GM21786 (cell line): Measurements from ENCODE around the gene CRYAA.
"Not testable (repeated sequence)": the region's sequence is repeated elsewhere in the genome, so short reads cannot be mapped to it uniquely, and the experiment has no call there.

ENCODE experiments used
- ATAC-seq: cut with Tn5 transposase; IDR thresholded peaks from one replicate; pipeline ENCODE4 v1.9.1; 2021; ENCODE audit not compliant: unreplicated experiment

Gene CRYAA

GRCh38 chr21:43168708-43169107 is at the start of gene CRYAA:
CRYAA (plus strand) TSS chr21:43169008; CDS start chr21:43169100, 92 bp downstream.
- not testable (repeated sequence) for ATAC-seq

- ATAC-seq = not testable (repeated sequence)
Measured at GRCh38 chr21:43130094-43130493, 38.7 kb upstream of the CRYAA start.

GRCh38 chr21:43134520-43134919 is 34.3 kb upstream of the CRYAA start:
- ATAC-seq = not testable (repeated sequence)

- ATAC-seq = not testable (repeated sequence)
Measured at GRCh38 chr21:43138944-43139343, 29.9 kb upstream of the CRYAA start.

GRCh38 chr21:43141407-43141806 is 27.4 kb upstream of the CRYAA start:
- ATAC-seq = not testable (repeated sequence)

GRCh38 chr21:43146637-43147036 is 22.2 kb upstream of the CRYAA start:
- not testable (repeated sequence) for ATAC-seq

- ATAC-seq = not testable (repeated sequence)
Measured at GRCh38 chr21:43147999-43148398, 20.8 kb upstream of the CRYAA start.

GRCh38 chr21:43149344-43149743 is 19.5 kb upstream of the CRYAA start:
- ATAC-seq = not testable (repeated sequence)

GRCh38 chr21:43153601-43154000 is 15.2 kb upstream of the CRYAA start:
- ATAC-seq = not testable (repeated sequence)

GRCh38 chr21:43159279-43160175 is 9.3 kb upstream of the CRYAA start:
- not testable (repeated sequence) for ATAC-seq

GRCh38 chr21:43161826-43162707 is 6.7 kb upstream of the CRYAA start:
- ATAC-seq = not testable (repeated sequence)

- not testable (repeated sequence) for ATAC-seq
Measured at GRCh38 chr21:43162708-43163205, 6.1 kb upstream of the CRYAA start.

- ATAC-seq = not testable (repeated sequence)
Measured at GRCh38 chr21:43164823-43165222, 4.0 kb upstream of the CRYAA start.

- not testable (repeated sequence) for ATAC-seq
Measured at GRCh38 chr21:43165734-43166133, 3.1 kb upstream of the CRYAA start.

GRCh38 chr21:43169230-43169886 is 550 bp downstream of the CRYAA start:
- ATAC-seq = not testable (repeated sequence)

GRCh38 chr21:43169891-43170290 is 1.1 kb downstream of the CRYAA start:
- not testable (repeated sequence) for ATAC-seq

- ATAC-seq = not testable (repeated sequence)
Measured at GRCh38 chr21:43172812-43173211, 4.0 kb downstream of the CRYAA start.

GRCh38 chr21:43173438-43173837 is 4.6 kb downstream of the CRYAA start:
- ATAC-seq = not testable (repeated sequence)

GRCh38 chr21:43173930-43174329 is 5.1 kb downstream of the CRYAA start:
- ATAC-seq = not testable (repeated sequence)

GRCh38 chr21:43174998-43175397 is 6.2 kb downstream of the CRYAA start:
- not testable (repeated sequence) for ATAC-seq

GRCh38 chr21:43176621-43177020 is 7.8 kb downstream of the CRYAA start:
- not testable (repeated sequence) for ATAC-seq
